Measurements from ENCODE around the gene ITGB3BP.
"Not testable (repeated sequence)": the region's sequence is repeated elsewhere in the genome, so short reads cannot be mapped to it uniquely, and the experiment has no call there.

The ITGB3BP gene

DNA sequence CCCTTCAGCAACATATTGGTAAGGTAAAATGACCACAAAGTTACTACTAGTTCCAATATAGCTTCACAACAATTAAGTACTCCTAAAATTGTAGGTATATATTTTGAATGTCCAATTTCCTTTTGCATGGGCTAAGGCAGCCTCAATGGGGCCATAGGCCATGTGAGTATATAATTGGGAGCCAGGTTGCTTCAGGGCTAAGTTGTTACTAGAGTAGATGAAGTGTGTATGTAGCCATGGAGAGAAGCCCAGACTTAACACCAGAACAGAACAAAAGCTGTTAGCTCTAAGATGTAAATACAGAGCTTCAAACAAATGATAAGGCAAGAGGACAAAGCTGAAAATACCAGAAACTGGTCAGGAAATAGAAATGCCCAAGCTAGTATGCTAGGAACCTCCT is 16.2 kb downstream of the ITGB3BP start:
- DNase-seq (ENCODE audit: low read depth) = no peak

DNA sequence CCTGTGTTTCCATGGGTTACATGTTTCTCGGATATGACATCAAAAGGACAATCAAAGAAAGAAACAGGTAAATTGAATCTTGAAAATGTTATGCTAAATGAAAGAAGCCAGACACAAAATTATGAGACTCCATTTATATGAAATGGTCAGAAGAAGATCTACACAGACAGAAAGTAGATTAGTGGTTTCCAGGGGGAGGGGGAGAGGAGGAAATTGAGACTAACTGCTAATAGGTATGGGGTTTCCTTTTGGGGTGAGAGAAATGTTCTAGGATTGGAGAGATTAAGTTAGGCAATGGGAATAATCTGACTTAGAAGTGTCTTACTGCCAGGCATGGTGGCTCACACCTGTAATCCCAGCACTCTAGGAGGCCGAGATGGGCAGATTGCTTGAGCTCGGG is 21.8 kb downstream of the ITGB3BP start:
- no peak for DNase-seq (ENCODE audit: low read depth)

DNA sequence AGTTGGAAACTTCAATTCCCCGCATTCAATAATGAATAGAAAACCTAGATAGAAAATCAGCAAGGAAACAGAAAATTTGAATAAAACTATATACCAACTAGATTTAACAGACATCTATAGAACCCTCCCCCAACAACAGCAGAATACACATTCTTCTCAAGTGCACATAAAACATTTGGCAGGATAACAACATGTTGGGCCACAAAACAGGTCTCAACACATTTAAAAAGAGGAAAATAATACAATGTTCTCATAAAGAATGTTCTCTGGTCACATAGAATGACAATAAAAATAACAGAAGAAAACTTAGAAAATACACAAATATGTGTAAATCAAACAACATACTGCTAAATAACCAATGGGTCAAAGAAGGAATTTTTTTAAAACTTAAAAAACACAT is 24.9 kb downstream of the ITGB3BP start:
- DNase-seq (ENCODE audit: low read depth) = no peak

DNA sequence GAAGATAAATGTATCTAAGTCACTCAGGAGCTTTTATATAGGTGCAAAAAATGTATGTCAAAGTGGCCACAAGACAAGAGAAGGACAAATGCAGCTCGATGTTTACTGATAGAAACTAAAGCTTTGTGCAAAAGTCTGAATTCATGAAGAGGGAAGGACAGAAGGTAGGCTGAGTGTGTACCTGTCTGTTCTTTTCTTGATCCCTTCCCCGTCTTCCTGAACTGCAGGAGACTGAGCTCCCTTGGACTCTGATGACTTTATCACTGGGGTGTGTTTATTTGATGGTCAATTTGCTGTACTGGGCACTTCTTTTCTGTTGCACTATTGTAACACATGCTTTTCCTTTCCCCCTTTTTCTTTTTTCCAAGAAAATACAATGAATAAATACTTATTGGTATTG is 25.4 kb downstream of the ITGB3BP start:
- DNase-seq (ENCODE audit: low read depth) = no peak

DNA sequence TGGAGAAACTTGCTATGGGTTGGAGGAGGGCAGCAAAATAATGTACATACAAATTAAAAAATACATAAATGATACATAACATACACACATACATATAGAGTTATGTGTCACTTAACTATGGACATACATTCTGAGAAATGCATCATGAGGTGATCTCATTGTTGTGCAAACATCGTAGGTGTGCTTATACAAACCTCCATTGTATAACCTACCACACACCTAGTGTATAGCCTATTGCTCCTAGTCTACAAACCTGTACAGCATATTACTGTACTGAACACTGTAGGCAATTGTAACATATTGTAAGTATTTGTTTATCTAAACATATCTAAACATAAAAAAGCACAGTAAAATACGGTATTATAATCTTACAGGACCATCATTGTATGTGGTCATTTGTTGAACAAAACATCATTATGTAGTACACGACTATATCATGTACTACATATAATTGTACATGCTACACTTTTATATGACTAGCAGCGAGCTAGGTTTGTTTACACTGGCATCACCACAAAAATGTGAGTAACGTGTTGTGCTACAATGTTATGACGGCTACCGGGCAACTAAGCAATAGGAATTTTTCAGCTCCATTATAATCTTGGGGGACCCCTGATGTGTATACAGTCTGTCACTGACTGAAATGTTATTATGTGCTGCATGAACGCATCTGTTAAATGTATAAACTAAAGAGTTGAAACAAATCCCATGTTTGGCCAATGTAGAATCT is 35.5 kb downstream of the ITGB3BP start:
- DNase-seq (ENCODE audit: low read depth) = no peak

DNA sequence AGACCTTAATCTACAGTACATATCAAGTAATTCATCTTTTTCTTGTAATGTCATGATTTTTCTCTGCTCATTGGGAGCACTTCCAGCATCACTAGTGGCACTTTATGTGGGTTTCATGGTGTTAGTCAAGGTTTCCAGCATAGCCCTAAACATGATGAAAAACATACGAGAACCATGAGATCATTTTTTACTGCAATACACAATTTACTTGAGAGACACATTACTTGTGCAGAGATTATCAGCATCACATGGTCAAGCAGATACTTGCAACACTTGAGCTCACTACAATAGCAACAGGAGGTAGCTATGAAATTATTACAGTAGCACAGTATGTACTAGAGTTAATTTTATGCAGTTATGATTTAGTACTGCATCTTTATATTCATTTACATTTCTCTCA is 36.4 kb downstream of the ITGB3BP start:
- no peak for DNase-seq (ENCODE audit: low read depth)

DNA sequence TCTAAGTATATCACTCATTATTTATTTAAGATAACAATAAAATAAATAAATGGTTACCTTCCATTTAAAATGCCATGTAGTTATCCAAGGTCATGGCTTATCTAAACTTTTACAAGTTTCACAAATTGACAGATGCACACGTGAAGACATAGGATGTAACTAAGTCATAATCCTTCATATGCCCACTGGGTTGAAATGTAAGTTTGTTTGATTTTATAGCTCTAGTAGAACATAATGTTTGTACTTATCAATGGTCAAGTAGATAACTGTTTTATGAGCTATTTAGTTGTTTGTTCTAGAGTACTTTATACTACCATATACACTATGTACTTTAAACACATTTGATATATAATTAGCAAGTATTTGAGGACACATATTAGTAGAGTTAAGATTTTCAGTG is 43.0 kb downstream of the ITGB3BP start:
- no peak for DNase-seq (ENCODE audit: low read depth)

DNA sequence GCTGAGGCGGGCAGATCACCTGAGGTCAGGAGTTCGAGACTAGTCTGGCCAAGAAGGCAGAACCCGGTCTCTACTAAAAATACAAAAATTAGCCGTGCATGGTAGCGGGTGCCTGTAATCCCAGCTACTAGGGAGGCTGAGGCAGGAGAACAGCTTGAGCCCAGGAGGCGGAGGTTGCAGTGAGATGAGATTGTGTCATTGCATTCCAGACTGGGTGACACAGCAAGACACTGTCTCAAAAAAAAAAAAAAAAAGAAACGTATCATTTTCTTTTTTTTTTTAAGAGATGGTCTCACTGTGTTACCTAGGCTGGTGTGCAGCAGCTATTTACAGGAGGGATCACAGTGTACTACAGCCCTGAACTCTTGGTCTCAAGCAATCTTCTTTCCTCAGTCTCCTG is 47.3 kb downstream of the ITGB3BP start:
- no peak for DNase-seq (ENCODE audit: low read depth)

DNA sequence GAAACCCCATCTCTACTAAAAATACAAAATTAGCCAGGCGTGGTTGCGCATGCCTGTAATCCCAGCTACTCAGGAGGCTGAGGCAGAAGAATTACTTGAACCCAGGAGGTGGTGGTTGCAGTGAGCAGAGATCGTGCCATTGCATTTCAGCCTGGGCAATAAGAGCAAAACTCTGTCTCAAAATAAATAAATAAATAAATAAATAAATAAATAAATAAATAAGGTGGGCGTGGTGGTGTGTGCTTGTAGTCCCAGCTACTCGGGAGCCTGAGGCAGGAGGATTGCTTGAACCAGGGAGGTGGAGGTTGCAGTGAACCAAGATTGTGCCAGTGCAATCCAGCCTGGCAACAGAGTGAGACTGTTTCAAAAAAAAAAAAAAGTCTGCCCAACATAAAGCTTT is 54.3 kb downstream of the ITGB3BP start:
- DNase-seq (ENCODE audit: low read depth) = not testable (repeated sequence)

DNA sequence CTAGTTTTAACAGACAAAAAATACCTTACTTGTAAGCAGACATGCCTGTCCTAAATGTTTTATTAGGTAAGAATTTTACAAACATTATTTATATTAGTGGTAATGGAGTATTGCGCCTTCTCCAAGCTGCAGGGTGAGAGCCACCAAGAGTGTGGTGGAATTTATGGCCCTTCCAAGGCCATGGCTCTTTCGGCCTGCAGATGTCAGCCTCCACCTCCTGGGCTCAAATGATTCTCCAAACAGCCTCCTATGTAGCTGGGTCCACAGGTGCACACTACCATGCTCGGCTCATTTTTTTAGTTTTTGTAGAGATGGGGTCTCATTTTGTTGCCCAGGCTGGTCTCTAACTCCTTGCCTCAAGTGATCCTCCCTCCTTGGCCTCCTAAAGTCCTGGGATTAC is 56.3 kb downstream of the ITGB3BP start:
- DNase-seq (ENCODE audit: low read depth) = no peak

DNA sequence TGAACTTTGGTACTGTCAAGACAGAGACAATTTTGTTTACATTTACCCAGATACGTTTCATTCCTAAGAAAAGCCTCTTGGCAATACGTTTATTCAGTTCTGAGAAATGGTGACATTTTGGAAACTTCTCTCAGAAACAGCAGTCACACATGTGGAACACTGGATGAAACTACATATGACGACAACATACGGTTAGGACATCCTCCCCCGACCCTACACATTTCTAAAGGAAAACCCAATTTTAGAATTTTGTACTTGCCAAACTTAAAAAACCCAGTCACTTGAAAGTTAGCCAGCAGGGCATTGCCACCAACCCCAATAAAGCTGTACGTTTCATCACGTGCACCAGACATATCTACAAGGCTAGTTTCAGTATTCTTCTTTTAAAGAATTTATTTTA is 56.8 kb downstream of the ITGB3BP start:
- no peak for DNase-seq (ENCODE audit: low read depth)

DNA sequence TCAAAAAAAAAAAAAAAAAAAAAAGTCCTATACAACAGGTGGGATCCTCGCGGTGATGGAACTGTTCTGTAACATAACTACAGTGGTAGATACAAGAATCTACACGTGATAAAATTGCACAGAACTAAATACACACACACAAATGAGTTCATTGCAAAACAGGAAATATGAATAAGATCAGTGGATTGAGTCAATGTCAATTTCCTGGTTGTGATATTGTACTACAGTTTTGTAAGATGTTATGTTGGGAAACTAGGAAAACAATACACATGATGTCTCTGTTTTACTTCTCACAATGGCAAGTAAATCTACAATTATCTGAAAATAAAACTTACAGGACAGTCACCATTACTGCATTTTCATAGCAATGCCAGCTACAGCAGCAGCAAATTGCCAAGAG is 59.8 kb downstream of the ITGB3BP start:
- DNase-seq (ENCODE audit: low read depth) = no peak

DNA sequence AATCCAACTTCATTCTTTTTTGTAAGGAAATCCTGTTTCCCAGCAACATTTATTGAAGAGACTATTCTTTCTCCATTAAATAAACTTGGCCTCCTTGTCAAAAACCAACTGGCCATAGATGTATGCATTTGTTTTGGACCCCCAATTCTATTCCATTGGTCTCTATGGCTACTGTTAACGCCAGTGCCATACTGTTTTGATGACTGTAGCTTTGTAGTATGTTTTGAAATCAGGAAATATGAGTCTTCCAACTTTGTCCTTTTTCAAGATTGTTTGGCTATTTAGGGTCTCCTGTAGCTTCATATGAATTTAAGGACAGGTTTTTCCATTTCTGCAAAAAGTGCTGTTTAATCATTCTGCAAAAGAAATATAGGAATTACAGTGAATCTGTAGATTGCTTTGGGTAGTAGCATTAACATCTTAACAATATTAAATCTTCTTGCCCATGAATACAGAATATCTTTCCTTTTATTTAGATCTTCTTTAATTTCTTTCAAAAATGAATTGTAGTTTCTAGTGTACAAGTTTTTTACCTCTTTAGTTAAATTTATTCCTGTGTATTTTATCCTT is 61.3 kb downstream of the ITGB3BP start:
- DNase-seq (ENCODE audit: low read depth) = no peak

DNA sequence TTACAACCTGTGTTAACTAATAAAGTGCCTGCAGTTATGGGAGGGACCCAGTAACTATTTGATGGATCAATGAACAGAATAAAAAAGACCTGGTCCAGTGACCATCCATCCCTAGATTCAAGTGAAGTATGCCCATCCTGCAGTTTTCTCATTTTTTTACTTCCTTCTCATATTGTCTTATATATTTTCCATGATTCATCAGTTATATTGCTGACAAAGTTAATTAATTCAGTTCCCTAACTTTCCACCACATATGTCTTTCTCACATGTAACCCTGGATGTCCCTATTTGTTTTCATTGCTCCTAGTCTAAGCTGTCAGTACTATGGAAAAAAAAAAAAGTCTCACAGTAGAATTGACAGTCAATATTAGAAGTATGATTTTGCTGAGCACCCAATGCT is 64.3 kb downstream of the ITGB3BP start:
- DNase-seq (ENCODE audit: low read depth) = no peak

DNA sequence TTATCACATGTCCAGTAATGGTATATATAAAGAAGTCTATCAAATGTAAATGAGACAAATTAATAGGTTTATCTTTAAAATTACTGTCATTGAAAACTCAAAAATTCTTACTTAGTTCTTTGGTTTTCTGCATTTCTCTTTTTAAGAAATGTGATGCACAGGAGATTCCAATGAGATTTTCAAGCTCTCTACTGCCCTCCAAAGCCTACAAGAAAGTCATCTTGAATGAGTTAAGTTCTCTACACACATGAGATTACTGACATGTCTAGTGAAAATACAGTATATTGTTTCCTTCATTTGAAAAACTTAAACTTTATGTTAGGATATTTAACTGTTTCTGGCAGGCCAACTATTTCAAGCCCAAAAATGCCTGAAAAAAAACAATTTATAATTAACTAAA is 68.8 kb downstream of the ITGB3BP start:
- DNase-seq (ENCODE audit: low read depth) = no peak

DNA sequence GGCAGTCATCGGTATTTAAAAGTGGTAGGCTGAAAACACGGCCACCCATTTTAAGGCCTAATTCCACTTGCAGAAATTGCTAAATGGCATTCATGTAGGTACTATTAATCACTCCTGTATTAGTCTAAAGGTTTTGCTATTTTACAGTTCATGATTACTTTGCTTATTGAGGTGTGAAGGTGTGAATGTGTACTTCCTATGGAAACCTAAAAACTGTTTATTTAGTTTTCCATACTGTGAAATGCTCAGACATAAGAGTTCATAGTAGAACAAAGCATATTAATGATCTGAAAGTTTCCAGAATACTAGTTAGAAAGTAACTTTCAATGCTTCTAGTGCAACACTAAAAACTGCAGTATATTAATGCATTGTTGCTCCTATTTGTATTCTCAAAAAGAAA is 69.8 kb downstream of the ITGB3BP start:
- no peak for DNase-seq (ENCODE audit: low read depth)

DNA sequence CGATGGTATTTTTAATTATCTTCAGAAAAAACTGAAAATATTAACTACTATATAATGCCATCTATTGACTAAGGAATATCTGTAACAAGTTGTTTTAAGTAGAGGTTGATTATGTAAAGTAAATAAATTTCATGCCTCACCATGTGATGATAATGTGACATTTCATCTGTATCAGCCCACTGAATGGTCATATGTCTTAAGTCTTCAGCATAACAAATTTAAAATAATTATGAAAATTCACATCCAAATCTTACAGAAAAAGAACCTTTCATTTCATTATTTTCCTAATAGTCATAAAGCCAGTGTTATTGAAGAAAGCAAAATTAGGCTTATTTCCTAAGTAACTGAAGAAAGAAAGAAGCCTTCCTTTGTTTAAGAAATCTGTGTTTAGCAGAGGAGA is 72.6 kb downstream of the ITGB3BP start:
- DNase-seq (ENCODE audit: low read depth) = no peak

DNA sequence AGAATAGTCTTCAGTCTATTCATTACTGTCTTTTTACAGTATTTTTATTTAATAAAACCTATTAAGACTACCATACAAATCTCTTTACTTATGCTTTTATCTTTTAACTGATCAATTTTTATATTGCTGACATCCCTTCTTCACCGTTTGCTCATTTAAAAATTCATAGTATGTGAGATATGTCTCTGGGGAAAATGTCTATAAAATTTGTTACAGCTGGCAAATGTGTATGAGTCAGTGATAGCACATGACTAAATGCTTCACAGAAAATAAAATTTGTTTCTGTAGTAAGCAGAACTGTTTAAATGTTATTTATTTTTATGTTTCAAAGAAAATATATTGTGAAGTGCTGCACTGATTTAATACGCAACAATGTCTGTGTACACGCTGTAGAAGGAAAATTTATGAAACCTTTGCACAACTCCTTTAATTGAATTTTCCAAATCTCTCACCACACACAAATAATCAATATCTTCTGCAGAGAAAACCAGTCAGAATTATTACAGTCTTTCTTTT is 74.2 kb downstream of the ITGB3BP start:
- no peak for DNase-seq (ENCODE audit: low read depth)

DNA sequence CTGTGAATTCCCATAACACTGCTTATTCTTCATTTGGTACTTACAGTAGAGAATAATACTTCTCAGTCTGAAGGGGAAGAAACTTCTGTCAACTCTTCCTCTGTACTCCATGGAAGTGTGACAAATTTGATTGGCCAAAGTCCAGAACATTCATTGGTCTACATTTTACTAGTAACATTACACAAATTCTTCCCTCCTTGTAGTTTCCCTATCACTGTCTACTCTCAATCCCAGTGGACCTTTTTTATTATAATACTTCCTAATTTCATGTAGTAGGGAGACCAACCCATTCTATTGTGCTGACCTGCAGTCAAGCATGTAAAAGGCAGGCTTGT is 80.9 kb downstream of the ITGB3BP start:
- DNase-seq (ENCODE audit: low read depth) = no peak

DNA sequence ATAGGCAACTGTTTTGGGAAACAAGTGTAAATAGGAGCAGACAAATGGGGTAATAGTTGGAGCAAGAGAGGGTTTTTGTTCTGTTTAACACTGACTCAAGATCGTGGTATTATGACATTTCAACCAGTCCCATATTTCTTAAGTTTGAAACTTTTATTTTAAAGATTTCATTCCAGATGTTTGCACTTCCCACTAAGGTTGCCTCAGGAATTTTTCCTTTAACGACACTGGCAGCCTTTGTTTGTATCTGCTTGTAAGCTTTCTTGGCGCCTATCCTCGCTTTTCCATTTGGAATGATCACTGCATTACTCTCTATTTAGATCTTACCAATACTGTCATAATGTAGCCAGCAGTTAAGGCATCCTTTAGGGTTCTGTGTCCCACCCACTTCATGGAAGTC is 87.9 kb downstream of the ITGB3BP start:
- no peak for DNase-seq (ENCODE audit: low read depth)

DNA sequence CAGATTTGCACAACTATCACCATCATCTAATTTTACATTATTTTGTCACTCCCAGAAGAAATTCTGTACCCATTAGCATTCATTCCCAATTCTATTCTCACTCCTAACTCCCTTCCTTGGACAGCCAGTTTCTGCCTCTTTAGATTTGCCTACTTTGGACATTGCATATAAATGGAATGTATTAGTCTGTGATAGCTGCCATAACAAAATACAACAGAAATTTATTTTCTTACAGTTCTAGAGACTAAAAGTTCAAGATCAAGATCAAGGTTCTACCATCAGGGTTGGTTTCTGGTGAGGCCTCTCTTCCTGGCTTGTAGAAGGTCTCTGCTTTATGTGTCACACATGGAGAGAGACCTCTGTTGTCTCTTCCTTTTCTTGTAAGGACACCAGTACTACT is 93.7 kb downstream of the ITGB3BP start:
- DNase-seq (ENCODE audit: low read depth) = no peak

DNA sequence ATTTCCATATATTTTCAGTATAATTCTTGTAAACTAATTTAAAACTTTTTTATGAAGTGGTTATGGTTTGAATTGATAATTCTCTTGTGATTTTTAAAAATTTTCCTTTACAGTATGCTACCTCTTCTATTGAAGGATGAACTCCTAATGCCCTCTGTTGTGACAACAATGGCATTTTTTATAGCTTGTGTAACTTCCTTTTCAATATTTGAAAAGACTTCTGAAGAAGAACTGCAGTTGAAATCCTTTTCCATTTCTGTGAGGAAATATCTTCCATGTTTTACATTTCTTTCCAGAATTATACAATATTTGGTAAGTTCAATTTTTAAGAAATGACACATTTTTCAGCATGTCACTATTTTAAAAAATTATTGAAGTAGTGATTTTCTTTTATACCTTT is 94.2 kb downstream of the ITGB3BP start:
- no peak for DNase-seq (ENCODE audit: low read depth)

DNA sequence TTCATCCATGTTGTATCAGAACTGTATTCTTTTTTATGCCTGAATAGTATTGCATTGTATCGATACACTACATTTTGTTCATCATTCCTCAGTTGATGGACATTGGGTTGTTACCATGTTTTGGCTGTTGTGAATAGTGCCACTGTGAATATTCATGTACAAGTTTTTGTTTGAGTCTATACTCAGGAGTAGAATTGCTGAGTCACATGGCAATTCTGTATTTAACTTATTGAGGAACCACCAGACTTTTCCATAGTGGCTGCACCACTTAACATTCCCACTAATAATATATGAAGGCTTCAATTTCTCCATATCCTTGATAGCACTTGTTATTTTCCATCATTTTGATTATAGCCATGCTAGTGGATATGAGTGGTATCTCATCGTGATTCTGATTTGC is 99.4 kb downstream of the ITGB3BP start:
- DNase-seq (ENCODE audit: low read depth) = no peak

DNA sequence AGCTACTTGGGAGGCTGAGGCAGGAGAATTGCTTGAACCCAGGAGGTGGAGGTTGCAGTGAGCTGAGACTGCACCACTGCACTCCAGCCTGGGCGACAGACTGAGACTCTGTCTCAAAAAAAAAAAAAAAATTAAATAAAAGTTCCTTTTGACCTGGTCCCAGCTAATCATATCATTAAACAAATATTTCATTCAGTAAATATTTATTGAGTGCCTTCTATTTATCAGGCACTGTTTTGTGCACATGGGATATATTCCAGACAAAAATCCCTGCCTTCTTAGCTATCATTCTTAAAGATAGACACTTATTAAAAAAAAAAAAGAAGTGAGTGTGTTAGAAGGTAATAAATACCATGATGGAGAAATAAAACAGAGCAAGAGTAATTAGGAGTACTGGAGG is 102.3 kb downstream of the ITGB3BP start:
- not testable (repeated sequence) for DNase-seq (ENCODE audit: low read depth)

Data from HS-27A (cell line).